Measurements from ENCODE around the gene COL13A1. TPM values are rescaled to one million over a fixed set of nuclear protein-coding genes. Genes with fewer than 3 reads are reported as not detected.

The COL13A1 gene
- total and polyA plus RNA-seq, 2 of the 8 experiments (the other 6 are each of a cell fraction or from before 2014, with no cell fraction given) = 2.6 to 5.2 TPM

DNA sequence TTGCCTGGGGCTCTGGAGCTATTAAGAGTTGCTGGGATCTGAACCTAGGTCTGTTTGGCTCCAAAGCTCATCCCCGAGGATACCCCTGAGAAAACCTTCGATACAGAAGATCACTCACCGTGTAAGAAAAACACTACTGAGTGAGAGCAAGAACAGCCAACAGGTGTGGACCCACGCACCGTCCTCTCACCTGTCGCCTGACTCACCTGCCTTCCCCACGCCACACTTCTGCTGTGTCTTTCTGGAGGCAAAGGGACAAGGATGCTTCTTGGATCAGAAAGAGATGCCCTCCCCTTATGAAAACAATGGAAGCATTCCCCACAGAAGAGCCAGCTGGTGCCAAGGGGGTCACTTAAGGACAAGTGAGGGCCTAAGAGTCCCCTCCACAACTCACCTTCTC is 46.7 kb downstream of the COL13A1 start (continued):
- TF ChIP-seq GTF2F1 (IDR thresholded peaks at IDR 0.05; ENCODE audit: borderline replicate concordance, low read depth, low read length) = no peak
- no peak for TF ChIP-seq ZNF274 (IDR thresholded peaks at IDR 0.05; ENCODE audit: borderline replicate concordance, extremely low read depth, low read length)
- TF ChIP-seq POU5F1 (IDR thresholded peaks at IDR 0.05; ENCODE audit: low read depth, low read length) = no peak
- TF ChIP-seq JUN (IDR thresholded peaks at IDR 0.05; ENCODE audit: low read depth, low read length) = no peak
- no peak for TF ChIP-seq TAF7 (optimal IDR thresholded peaks at IDR 0.05; ENCODE audit: borderline replicate concordance, low read depth, low read length)

Data from H1 (cell line).